HL-60 (cell line): Measurements from ENCODE around the gene CHRNA4.

Source experiments
- DNase-seq, 2 experiments: peaks; one replicate each; pipeline ENCODE4 v3.0.0-alpha.2; 2010 to 2020; ENCODE audit warnings: low read depth in 1 of 2, low spot score in 1 of 2
- H3K27ac ChIP-seq: fragments of 250-450 bp; sonication (Bioruptor Pico); replicated peaks from 2 replicates; pipeline ENCODE4 v1.5.1; 2020; ENCODE audit warnings: mild to moderate bottlenecking, moderate library complexity
- H3K27me3 ChIP-seq: fragments of 250-450 bp; sonication (Bioruptor Pico); 2 replicates; pipeline ENCODE4 v1.5.1; 2021; ENCODE audit warnings: mild to moderate bottlenecking, moderate library complexity; ENCODE audit not compliant: insufficient read depth, poor library complexity, severe bottlenecking
- H3K4me3 ChIP-seq: replicated peaks from 2 replicates; pipeline ENCODE4 v1.5.1; 2011; ENCODE audit warnings: mild to moderate bottlenecking, control low read depth, low read length; ENCODE audit not compliant: insufficient read depth
- GABPA ChIP-seq: IDR thresholded peaks from 2 replicates; pipeline ENCODE4 v1.6.1; 2012; ENCODE audit warnings: low read depth
- POLR2AphosphoS5 ChIP-seq: IDR thresholded peaks from 2 replicates; pipeline ENCODE4 v1.6.1; 2012; ENCODE audit warnings: low read depth
- SPI1 ChIP-seq: IDR thresholded peaks from 2 replicates; pipeline ENCODE4 v1.6.1; 2012; ENCODE audit warnings: low read depth, mild to moderate bottlenecking, borderline replicate concordance
- TF ChIP-seq, protein P1 (sequence below): IDR thresholded peaks from one replicate; pipeline ENCODE4 v1.5.1; 2011; ENCODE audit warnings: low read length, control low read depth, inconsistent platforms; ENCODE audit not compliant: insufficient read depth
- TF ChIP-seq, protein P2 (sequence below): IDR thresholded peaks from 2 replicates; pipeline ENCODE4 v1.6.1; 2012; ENCODE audit warnings: low read depth; ENCODE audit not compliant: insufficient replicate concordance

Gene CHRNA4

DNA sequence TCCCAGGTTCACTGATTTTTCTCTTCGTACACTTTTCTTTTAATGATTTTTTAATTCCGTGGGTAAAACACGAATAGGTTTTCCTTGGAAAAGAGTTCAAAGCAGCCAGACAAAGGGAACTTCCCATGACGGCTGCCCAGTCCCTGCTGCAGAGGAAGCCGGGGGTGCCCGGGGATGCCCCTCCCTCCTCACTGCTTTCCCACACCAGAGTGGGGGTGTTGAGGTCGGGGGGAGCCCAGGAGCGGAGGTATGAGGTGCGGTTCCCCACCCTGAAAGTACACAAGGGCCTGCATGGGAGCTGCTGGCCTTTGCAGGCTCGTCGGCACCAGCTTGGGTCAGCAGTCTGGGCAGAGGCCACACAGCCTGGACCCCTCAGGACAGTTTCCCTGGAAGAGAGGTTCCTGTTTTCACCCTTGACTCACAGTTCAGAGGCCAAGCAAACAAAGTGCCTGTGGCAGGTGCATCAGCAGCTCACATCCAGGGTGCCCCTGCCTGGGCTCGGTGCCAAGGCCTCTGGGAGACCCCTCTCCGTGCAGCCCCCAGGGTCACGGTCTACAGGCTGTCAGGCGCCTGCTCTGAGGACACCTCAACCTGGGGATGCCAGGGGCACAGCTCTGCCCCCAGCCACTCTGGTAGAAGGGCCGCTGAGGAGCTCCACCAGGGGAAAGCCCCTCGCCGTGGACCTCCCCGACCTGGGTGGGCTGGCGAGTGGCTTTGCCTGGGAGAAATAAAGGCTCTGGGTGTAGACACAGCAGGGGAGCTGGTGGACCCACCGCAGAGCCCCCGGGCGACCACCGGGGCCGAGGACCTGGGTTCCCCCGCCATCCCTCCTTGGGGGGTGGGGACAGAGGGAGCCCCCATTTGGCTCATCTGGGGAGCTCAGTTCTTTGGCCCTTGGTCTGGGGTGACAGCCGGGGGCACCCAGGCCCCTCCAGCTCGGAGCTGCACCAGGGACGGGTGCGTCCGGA lies 15.4 kb upstream of the CHRNA4 start:
- H3K27me3 ChIP-seq = peaks cover 14% of the 10 kb centered on the region
- DNase-seq = no peak
- TF ChIP-seq SPI1 (no peak), GABPA (no peak), POLR2AphosphoS5 (no peak)
- TF ChIP-seq, protein P1, sequence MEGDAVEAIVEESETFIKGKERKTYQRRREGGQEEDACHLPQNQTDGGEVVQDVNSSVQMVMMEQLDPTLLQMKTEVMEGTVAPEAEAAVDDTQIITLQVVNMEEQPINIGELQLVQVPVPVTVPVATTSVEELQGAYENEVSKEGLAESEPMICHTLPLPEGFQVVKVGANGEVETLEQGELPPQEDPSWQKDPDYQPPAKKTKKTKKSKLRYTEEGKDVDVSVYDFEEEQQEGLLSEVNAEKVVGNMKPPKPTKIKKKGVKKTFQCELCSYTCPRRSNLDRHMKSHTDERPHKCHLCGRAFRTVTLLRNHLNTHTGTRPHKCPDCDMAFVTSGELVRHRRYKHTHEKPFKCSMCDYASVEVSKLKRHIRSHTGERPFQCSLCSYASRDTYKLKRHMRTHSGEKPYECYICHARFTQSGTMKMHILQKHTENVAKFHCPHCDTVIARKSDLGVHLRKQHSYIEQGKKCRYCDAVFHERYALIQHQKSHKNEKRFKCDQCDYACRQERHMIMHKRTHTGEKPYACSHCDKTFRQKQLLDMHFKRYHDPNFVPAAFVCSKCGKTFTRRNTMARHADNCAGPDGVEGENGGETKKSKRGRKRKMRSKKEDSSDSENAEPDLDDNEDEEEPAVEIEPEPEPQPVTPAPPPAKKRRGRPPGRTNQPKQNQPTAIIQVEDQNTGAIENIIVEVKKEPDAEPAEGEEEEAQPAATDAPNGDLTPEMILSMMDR = no peak
- TF ChIP-seq, protein P2, sequence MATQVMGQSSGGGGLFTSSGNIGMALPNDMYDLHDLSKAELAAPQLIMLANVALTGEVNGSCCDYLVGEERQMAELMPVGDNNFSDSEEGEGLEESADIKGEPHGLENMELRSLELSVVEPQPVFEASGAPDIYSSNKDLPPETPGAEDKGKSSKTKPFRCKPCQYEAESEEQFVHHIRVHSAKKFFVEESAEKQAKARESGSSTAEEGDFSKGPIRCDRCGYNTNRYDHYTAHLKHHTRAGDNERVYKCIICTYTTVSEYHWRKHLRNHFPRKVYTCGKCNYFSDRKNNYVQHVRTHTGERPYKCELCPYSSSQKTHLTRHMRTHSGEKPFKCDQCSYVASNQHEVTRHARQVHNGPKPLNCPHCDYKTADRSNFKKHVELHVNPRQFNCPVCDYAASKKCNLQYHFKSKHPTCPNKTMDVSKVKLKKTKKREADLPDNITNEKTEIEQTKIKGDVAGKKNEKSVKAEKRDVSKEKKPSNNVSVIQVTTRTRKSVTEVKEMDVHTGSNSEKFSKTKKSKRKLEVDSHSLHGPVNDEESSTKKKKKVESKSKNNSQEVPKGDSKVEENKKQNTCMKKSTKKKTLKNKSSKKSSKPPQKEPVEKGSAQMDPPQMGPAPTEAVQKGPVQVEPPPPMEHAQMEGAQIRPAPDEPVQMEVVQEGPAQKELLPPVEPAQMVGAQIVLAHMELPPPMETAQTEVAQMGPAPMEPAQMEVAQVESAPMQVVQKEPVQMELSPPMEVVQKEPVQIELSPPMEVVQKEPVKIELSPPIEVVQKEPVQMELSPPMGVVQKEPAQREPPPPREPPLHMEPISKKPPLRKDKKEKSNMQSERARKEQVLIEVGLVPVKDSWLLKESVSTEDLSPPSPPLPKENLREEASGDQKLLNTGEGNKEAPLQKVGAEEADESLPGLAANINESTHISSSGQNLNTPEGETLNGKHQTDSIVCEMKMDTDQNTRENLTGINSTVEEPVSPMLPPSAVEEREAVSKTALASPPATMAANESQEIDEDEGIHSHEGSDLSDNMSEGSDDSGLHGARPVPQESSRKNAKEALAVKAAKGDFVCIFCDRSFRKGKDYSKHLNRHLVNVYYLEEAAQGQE = no peak
- H3K4me3 ChIP-seq = no peak overlapping the region
- H3K27ac ChIP-seq = no peak overlapping the region

DNA sequence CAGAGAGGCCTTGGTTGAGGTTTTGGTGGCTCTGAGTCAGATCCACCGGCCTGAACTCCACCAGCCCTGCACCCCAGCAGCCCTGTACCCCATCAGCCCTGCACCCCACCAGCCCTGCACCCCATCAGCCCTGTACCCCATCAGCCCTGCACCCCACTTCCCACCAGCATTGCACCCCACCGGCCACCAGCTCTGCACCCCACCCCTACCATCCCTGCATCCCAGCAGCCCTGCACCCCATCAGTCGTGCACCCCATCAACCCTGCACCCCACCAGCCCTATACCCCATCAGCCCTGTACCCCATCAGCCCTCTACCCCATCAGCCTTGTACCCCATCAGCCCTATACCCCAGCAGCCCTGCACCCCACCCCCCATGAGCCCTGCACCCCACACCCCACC lies 14.3 kb upstream of the CHRNA4 start:
- Histone ChIP-seq H3K27ac (no peak overlapping the region), H3K27me3 (peaks cover 14% of the 10 kb centered on the region), H3K4me3 (no peak overlapping the region)
- DNase-seq = no peak
- no peak for TF ChIP-seq GABPA
- no peak for TF ChIP-seq SPI1

DNA sequence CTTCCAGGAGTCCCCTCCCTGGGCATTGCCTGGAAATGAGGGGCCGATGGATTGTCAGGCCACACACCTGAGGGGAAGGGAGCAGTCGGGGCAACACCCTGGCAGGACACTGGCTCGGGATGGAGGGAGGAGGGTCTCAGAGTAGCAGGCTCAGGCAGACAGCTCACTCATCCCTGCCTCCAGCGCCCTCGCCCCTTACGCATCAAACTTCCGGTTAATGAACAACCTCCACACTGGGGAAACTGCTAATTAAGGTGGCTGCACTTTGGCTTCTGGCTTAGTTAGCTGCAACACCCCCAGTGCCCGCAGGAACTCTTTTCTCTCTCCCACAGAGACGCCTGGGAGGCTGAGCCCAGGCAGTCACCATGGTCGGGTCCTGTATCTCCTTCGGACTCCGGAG lies 13.4 kb upstream of the CHRNA4 start:
- no peak overlapping the region for H3K27ac ChIP-seq
- H3K4me3 ChIP-seq = no peak overlapping the region
- TF ChIP-seq, protein P1 = no peak
- TF ChIP-seq GABPA (no peak), POLR2AphosphoS5 (no peak), SPI1 (no peak)
- TF ChIP-seq, protein P2 = no peak
- DNase-seq = no peak
- peaks cover 14% of the 10 kb centered on the region for H3K27me3 ChIP-seq

DNA sequence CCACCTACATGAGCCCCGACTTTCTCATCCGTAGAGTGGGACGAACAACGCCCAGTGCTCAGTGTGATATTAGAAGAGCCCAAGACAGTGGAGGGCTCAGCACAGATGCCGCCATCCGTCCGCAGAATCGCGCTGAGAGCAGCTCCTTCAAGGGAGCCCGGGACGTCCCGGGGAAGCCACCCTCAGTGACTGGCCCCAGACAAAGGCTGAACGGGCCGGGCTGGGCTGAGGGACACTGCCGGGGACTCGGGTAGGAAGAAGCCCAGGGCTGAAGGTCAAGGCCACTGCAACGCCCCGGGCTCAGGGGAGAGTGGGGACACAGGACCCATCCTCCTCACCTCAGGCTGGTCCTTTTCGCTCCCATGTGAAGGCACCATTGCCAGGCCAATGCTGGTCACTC lies 12.8 kb upstream of the CHRNA4 start:
- peaks cover 14% of the 10 kb centered on the region for H3K27me3 ChIP-seq
- TF ChIP-seq, protein P1 = no peak
- TF ChIP-seq, protein P2 = no peak
- TF ChIP-seq POLR2AphosphoS5 (no peak), GABPA (no peak), SPI1 (no peak)
- DNase-seq = no peak
- no peak overlapping the region for H3K4me3 ChIP-seq
- no peak overlapping the region for H3K27ac ChIP-seq
